Activated CD8-positive, alpha-beta T cell treated with anti-CD3 and anti-CD28 coated beads for 36 hours (primary cell): ENCODE results near the gene SAMD3. TPM values are rescaled to one million over a fixed set of nuclear protein-coding genes. Genes with fewer than 3 reads are reported as not detected.

Source experiments
- ATAC-seq: fragments of 200-7000 bp; cut with Tn5 transposase; one replicate; pipeline ENCODE4 v1.10.0; 2021; ENCODE audit warnings: mild to moderate bottlenecking, moderate library complexity
- CTCF ChIA-PET: fragments of 350-600 bp; sonication (Branson Sonifier 250); formaldehyde crosslinking; loops from one replicate; lab custom pipeline; 2021; ENCODE audit warnings: antibody characterized with exemption; lab: Charles Lee
- POLR2A ChIA-PET: fragments of 350-600 bp; sonication (Branson Sonifier 250); formaldehyde crosslinking; loops from one replicate; lab custom pipeline; 2021; ENCODE audit warnings: antibody characterized with exemption; lab: Charles Lee
- DNase-seq: peaks from one replicate; pipeline ENCODE4 v3.0.0-alpha.2; 2020
- H3K27ac Mint-ChIP-seq: one replicate; pipeline ENCODE4 v1.8.0; 2021; ENCODE audit warnings: mild to moderate bottlenecking, mixed read lengths
- H3K27me3 Mint-ChIP-seq: one replicate; pipeline ENCODE4 v1.8.0; 2021; ENCODE audit warnings: mixed read lengths
- H3K36me3 Mint-ChIP-seq: one replicate; pipeline ENCODE4 v1.8.0; 2021; ENCODE audit warnings: low read depth, mixed read lengths
- H3K4me1 Mint-ChIP-seq: one replicate; pipeline ENCODE4 v1.8.0; 2021; ENCODE audit warnings: low read depth, mixed read lengths
- H3K4me3 Mint-ChIP-seq: one replicate; pipeline ENCODE4 v1.8.0; 2021; ENCODE audit warnings: mild to moderate bottlenecking, moderate library complexity, mixed read lengths
- H3K9me3 Mint-ChIP-seq: one replicate; pipeline ENCODE4 v1.8.0; 2021; ENCODE audit warnings: mixed read lengths
- CTCF ChIP-seq: fragments of 200-600 bp; IDR thresholded peaks from one replicate; pipeline ENCODE4 v1.8.0; 2022; ENCODE audit warnings: antibody characterized with exemption, mild to moderate bottlenecking
- intact Hi-C: fragments of 100-400 bp; cut with micrococcal nuclease; formaldehyde crosslinking; loops from one replicate; pipeline ENCODE4 v1.10.0; 2022
- total RNA-seq, 2 experiments: library from RNA; stranded (reverse); gene quantifications; one replicate each; pipeline ENCODE4 v1.2.3, GENCODE V29; 2021

The SAMD3 gene
- total RNA-seq, 2 experiments from 2014 or later, result 6.4 to 8.7 TPM

- CTCF ChIA-PET, result no interaction called here
- DNase-seq (no peak), ATAC-seq (peak; percentile 4)
- intact Hi-C loops, result no loop called here
- POLR2A ChIA-PET, result no interaction called here
- no peaks in the 10 kb centered on the region for H3K36me3 Mint-ChIP-seq
- peak overlapping the region; percentile 85 for H3K27ac Mint-ChIP-seq
- no peak for TF ChIP-seq CTCF
- peaks cover 16% of the 10 kb centered on the region for H3K4me1 Mint-ChIP-seq
- H3K4me3 Mint-ChIP-seq, result no peak overlapping the region
- no peaks in the 10 kb centered on the region for H3K27me3 Mint-ChIP-seq
- H3K9me3 Mint-ChIP-seq, result peaks cover 10% of the 10 kb centered on the region
These were observed 36.8 kb upstream of the SAMD3 start for GRCh38 chr6:130259557-130259956.

GRCh38 chr6:130259140-130259539, 36.4 kb upstream of the SAMD3 start:
- CTCF ChIA-PET, result no interaction called here

GRCh38 chr6:130252527-130253237, 29.9 kb upstream of the SAMD3 start:
- ChIA-PET CTCF (interaction anchor here (1.8 kb wide), 1 partner anchor 29 kb away, joined by 5 read pairs; the partner anchor contains the start of gene SAMD3), POLR2A (no interaction called here)
- H3K9me3 Mint-ChIP-seq, result no peaks in the 10 kb centered on the region
- intact Hi-C loops, result no loop called here
- no peak for TF ChIP-seq CTCF
- no peaks in the 10 kb centered on the region for H3K27me3 Mint-ChIP-seq
- H3K4me3 Mint-ChIP-seq, result no peak overlapping the region
- DNase-seq, result no peak
- no peaks in the 10 kb centered on the region for H3K4me1 Mint-ChIP-seq
- no peak overlapping the region for H3K27ac Mint-ChIP-seq
- ATAC-seq, result no peak
- H3K36me3 Mint-ChIP-seq, result no peaks in the 10 kb centered on the region

More at GRCh38 chr6:130259140-130259539, 36.4 kb upstream of the SAMD3 start:
- POLR2A ChIA-PET, result no interaction called here
- ATAC-seq (no peak), DNase-seq (no peak)
- Mint-ChIP-seq H3K4me1 (peaks cover 16% of the 10 kb centered on the region), H3K27ac (no peak overlapping the region), H3K9me3 (peaks cover 10% of the 10 kb centered on the region), H3K36me3 (no peaks in the 10 kb centered on the region), H3K4me3 (no peak overlapping the region), H3K27me3 (no peaks in the 10 kb centered on the region)
- TF ChIP-seq CTCF, result no peak
- intact Hi-C loops, result no loop called here

- Mint-ChIP-seq H3K4me1 (no peaks in the 10 kb centered on the region), H3K27ac (no peak overlapping the region), H3K4me3 (no peak overlapping the region), H3K36me3 (no peaks in the 10 kb centered on the region), H3K27me3 (no peaks in the 10 kb centered on the region), H3K9me3 (no peaks in the 10 kb centered on the region)
- ATAC-seq (no peak), DNase-seq (no peak)
- TF ChIP-seq CTCF, result no peak
- intact Hi-C loops, result no loop called here
- ChIA-PET CTCF (no interaction called here), POLR2A (no interaction called here)
These were observed 22.5 kb upstream of the SAMD3 start for GRCh38 chr6:130245267-130245666.

- H3K36me3 Mint-ChIP-seq, result no peaks in the 10 kb centered on the region
- CTCF ChIA-PET, result no interaction called here
- intact Hi-C loops, result no loop called here
These were observed 22.0 kb upstream of the SAMD3 start for GRCh38 chr6:130244728-130245127.

More at GRCh38 chr6:130244728-130245127, 22.0 kb upstream of the SAMD3 start:
- POLR2A ChIA-PET, result no interaction called here
- Mint-ChIP-seq H3K4me1 (no peaks in the 10 kb centered on the region), H3K27ac (no peak overlapping the region), H3K4me3 (no peak overlapping the region), H3K27me3 (no peaks in the 10 kb centered on the region), H3K9me3 (no peaks in the 10 kb centered on the region)
- no peak for ATAC-seq
- TF ChIP-seq CTCF, result no peak
- DNase-seq, result no peak
